Hypothalamus (tissue), 51 donors: Measurements from ENCODE around the gene PDZRN4.
A peak's percentile ranks its signal among the peaks of the same experiment; 100 is the strongest.

Source experiments
- DNase-seq, 51 donors: peaks; one replicate each; lab custom pipeline; 2025; lab: John Stamatoyannopoulos, UW

The PDZRN4 gene

DNA sequence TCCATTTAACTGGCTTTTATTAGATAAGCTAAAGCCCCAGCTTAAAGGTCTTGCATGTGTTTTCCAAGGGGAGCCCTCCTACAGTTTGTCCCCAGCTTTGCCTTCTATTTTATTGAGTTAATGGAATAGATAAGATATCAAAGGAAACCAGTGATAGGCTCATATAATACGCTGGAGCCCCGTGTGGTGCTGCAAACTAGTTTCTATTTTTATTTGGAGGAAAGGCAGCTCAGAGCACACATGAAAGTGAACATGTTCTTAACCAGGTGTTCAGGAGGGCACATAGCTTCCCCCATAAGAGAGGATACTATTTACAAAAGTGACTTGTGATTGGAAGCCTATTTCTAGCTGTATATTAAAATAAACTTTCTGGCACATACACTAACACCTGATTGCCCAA, 251.7 kb downstream of the PDZRN4 start:
- DNase-seq, result no peak

DNA sequence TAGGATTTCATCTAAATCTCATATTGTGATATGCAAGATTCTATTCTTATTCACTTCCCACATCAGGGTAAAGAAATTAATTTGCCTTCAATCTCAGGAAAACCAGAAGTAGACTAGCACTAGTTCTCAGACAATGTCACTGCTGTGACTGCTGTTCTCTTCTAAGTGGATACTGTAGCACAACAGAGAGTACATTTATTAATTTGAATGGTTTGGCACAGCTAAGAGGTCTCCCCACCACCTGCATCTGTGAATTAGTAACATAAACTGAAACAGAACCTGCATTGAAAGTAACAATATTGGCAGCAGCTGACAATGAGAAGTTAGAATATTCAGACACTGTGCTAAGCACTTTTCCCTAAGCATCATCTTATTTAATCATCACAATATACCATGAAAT, 253.1 kb downstream of the PDZRN4 start:
- no peak for DNase-seq

DNA sequence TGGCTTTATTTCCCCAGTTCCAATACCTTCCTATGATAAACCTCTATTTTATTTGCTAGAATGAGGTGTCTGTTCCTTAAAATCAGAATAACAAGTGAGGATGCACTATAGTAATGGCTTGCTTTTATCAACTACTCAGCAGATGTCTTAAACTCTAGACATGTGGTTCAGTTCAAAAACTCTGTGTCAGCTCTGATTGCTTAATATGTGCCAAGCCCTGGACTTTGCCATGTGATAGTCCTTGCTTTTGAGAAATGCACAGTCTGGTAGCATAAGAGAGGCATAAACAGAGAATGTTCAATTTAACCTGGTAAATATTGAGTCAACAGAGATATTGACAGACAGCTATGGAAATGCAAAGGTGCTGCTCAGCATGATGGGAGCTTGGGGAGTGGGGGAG, 254.8 kb downstream of the PDZRN4 start:
- DNase-seq, result no peak

DNA sequence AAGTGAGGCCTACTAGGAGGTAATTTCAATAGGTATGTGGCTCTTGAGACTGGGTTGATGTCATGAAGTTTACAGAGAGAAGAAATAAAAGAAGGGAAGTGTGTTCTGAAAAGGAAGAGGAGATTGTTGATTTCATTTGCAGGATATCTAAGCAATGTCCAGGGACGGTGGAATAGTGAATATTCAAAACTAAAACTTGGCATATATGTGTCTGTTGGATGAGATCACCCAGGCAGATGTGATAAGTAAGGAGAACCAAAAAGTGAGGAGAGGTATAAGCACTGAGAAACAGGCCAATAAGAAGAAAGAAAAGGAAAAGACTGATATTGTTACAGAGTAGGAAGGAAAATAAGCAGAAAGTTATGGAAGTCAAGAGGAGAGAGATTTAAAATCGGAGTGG, 255.6 kb downstream of the PDZRN4 start:
- DNase-seq, result no peak

DNA sequence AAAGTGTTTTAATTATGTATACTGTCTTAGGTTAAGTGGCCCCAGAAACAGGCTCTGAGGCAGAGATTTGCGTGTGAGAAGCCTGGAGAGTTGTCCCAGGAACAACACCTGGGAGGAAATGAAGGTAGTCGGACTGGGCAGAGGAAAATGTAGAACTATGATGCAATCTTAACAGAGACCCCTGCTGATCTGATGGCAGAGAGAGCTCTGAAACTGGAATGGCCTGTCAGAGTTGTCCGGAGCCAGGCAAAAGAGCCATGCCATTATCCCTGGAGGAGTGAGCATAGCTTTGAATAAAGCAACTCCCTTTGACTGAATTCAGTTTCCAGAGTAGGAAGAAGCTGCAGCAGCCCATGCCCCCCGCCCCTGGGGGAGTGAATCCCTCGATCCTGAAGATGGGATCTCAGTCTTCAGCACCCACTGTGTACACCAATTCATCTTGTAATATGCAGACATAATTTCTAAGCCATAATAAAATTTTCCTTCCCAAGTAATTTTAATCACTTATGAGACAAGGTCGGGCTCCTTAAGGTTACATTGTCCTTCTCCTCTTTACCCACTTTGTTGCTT, 264.8 kb downstream of the PDZRN4 start:
- DNase-seq, result no peak

DNA sequence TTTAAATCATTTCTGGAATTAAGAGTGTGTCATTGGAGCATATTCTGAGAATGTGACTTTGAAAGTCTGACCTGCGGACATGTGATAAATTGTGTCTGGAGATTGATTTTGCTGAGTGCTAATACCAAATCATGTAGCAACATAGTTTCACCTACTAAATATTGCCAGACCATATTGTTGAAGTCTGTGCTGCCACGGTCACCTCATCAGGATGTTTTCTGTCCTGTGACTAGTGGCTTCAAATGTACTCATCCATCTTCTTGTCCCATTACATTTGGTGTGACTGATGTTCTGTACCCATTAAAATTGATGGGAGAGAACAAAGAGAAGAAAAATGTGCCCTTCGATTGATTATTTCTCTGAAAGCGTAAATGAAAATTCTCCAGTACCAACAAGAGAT, 265.3 kb downstream of the PDZRN4 start:
- DNase-seq, result no peak

DNA sequence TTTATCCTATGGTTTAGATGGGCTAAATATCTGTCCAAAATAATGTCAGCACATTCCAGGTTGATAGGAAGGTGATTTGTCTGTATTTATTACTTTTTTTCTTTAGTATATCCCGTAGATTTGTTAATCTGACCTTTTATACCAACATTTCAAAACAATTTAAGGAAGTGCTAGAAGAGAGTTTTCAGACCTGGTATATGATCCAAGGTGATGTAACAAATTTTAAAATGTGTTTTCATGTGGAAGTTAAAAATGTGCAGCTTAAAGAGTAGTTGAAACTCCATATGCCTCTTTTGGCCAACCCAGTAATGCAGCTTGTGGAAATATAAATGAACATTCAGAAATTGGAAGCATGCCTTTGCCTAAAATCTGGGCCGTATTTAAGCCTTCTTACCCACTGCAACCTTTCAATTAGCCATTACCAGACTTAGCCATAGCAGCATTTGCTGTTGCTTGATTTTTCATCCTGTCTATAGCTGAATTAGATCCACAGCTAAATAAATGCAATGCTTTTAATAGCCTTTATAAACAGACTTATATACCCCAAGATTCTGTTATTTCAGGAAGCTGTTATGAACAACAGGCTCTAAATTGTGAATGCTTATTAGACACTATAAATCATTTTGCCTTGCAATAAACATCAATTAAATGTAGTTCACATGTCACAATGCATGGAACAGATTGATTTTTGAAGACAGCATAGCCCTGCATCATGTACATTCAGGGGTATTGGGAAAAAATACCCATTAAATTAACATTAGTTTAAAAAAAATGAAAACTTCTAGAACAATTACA, 271.2 kb downstream of the PDZRN4 start:
- DNase-seq, result no peak

DNA sequence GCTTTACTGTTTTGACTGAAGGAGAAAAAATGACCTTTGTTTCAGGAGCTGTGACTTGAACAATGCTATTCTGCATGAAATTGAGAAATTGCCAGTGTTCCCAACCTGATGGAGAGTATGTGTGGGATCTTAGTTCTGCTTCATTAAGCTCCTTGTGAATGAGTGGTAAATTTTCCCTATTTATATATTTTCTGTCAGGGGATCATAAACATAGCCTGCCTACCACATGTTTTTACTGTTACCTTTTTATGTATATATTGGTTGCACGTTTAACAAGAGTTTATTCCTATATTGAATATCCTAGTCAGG, 271.7 kb downstream of the PDZRN4 start:
- no peak for DNase-seq

DNA sequence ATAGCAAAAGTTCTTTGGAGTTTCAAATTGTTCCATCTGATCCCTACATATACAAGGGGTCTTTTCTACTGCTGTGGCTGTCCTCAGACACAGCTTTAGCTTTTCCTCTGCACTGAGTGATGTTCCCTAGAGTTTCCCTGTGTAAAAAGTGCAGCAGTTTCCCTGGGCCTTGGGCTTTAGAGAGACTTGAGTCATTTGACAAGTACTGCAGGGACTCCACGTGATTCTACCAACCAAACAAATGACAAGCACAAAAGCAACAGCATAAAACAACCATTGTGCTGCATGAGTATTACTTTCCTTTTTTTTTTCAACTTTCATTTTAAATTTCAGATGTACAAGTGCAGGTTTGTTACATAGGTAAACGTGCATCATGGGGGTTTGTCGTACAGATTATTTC, 272.8 kb downstream of the PDZRN4 start:
- DNase-seq, result peak in 1 of 51 donors; percentile 27

DNA sequence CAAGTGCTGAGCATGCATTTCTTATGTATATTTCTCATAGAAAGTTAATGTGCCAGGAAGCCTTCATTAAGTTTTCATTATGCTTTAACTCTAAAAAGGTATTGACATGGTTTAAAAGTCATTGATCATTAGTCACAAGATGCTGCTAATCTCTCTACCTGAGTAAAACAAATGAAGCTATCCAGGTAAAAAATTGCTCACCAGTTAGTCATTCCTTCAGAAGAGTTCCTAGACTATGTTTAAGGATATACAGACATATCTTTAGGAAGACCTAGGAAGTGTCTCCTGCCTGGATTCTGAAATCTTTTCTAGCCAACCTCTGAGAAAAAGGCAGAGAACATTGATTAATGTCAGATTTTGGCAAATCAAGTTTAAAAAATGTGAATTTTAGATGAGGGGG, 274.2 kb downstream of the PDZRN4 start:
- no peak for DNase-seq

DNA sequence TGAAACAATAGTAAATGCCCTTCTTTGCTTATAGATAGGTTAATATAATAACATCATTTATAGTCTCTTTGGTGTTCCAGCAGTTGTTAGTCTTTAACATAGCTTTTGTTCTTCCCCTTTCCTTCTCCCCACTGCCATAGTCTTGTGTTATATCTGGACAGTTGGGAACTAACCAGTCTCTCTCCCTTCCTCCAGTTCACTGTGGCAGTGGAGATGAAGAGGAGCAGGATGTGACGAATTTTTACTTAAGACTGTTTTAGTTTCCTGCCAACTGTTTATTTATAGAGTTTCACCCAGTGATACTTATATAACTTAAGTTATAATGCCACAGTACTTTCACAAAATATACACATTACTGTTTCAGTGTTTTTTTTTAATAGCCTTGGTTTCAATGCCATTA, 277.4 kb downstream of the PDZRN4 start:
- DNase-seq, result no peak

DNA sequence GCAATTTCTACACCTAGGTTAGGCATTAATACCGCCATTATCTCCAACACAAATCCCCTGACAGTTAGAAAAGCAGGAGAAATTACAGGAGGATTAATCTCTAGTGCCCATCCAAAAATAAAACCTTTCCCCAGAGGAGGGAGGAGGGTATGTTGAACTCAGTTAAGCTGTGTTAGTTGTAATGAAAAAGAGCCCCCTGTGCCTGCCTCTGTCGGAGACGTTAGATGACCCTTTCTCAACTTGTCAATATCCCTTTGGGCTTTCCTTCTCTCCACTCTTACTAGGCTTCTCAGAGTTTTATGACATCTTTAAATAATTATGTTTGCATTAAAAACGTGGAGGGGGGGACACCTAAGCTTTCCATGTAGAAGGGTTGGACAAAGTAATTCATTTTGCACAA, 278.2 kb downstream of the PDZRN4 start:
- no peak for DNase-seq

DNA sequence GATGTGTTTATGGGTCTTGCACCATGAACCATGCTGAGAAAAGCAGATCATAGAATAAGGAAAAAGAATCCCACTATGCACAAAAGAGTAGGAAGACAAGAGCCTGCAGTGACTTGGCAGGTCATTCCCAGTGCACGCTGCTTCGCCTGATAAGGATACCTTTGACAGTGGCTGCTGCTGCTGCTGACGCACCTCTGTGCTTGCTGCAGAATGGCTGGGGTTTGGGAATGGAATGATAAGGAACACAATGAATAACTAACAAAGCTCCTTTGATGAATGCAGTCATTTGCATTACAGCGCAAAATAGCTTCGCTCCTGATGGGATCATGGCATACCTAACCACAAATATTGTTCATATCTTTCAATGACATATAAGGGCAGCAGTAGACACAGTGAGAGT, 278.7 kb downstream of the PDZRN4 start:
- DNase-seq, result peak in 5 of 51 donors; percentile 1 to 7 (median 4)

DNA sequence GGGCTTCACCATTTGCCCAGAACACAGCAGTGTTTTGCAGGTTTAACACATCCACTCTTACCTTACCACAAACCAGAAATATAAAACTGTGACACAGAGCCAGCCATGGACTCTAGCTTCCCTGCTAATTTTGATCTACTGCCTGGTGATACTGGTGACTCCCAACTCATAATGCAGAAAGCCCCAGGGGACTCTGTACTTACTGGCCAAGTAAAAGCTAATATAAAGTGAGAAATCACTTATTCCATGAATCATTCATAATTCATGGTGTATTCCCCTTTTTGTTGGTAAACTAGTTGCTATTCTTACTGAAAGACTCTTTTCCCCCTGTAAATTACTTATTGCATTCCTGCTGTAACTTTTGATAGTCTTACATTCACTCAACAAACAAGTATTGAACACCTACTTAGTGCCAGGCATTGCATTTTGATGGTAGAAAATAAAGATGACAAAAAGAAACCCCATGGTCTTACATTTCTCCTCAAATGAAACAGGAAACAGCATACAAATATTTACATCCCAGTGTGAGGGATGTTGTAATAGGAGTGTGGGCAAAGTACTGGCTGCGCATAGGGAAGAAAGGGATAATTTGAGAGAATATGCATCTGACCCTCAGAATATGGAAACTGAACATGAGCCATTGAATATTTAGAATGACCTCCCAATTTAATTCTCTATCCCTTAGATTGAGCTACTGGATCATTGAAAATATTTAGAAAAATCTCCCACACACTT, 279.6 kb downstream of the PDZRN4 start:
- no peak for DNase-seq

DNA sequence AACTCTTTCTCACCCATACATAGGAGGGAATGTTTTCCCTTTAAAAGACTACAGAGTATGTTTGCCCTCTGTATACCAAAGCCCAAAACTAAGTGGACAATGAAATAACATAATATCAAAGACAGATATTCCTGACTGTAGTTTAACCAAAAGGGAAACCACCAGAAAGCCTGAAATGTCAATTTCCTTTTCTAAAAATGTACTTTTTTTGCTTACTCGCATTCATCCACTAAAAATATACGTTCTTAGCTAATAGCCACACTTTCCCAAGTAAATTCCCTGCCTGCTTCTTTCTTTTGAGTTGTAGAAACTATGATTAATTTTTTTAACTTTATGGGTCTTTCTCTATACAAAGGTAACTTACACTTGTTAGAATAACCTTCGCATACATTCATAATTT, 280.2 kb downstream of the PDZRN4 start:
- no peak for DNase-seq

DNA sequence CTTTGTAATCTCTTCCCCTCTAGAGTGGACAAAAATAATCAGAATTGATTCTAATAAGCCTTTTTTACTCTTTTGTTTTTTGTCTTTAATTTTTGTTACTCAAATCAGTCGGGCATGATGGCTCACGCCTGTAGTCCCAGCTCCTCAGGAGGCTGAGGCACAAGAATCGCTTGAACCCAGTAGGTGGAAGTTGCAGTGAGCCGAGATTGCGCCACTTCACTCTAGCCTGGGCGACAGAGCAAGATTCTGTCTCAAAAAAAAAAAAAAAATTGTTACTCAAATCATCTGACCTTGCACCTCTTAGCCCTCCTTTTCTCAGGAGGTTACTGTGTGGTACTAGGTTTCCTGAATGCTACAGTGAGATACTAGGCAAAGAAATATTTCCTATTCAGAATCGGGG, 280.6 kb downstream of the PDZRN4 start:
- DNase-seq, result no peak

DNA sequence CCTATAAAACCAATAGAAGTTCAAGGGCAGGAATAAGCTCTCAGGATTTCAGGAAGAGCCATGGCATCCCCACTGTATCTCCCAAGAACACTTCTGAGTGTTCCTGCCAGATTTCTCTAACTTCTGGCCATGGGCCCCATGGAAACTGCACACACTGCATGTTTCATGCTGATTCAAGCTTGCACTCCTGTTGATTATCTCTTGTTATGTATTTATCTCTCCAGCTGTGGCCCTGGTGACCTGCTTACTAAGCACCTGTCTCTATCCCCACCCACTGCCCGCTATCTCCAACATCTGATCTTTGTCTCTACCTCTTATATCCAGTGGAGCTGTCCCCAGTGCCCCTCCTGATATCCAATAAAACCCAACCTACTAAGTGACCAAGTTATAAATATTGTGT, 285.3 kb downstream of the PDZRN4 start:
- no peak for DNase-seq

DNA sequence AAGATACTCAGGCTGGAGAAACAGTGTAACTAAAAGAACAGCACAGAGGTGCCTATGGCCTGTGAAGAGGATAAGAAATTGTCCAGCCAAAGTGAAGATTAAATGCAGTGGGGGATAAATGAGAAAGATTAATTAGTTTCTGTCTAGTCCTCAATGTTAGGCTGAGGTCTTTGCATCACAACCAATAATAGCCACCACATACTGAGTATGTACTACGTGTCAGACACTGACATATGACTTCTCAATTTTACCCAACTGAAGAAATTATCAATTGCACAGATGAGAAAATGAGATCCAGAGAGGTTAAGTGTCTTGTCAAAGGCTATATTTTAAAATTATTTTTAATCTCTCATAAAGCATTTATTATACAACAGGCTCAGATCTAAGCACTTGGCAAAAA, 285.9 kb downstream of the PDZRN4 start:
- DNase-seq, result no peak

DNA sequence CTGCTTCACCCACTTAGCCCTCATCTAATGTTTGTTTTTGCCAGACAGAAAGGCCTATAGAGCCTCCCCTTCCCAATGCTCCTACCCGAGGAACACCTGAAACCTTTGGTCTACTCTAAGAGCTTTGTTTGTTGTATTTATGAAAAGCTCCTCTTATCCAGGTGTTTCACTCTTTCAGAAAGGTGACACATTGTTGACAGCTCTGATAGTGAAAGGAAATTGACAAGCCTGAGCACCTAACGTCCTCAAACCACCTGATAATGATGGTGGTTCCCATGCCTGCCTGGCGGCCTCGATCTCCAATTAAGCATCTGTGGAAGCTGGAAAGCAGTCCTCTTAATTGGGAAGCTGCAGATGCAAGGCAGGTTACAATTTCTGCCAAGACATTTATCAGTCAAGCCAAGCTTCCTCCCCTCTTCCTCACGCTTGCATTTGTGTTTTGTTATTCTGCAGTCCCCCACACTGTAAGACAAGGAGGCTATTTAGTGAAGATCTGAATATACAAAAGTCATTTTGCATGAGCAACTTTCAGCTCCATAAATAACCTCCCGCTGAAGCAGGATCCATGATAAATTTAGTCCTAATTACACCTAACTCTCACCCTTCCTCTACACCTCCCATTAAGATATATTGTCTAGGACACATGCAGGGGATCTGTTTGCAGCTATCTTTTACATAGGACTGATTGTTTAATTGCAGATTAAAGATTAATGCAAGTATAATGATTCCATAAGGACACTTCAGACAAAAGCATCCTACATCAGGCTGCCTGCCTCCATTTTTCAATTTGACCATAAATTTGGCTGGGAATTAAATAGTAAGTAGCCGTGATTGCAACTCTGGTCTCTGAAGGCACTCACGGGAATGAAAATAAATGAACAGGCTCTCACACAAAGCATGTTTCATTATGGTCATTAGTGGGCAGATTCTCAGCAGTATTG, 288.6 kb downstream of the PDZRN4 start:
- peak in 4 of 51 donors; percentile 2 to 18 (median 10) for DNase-seq

DNA sequence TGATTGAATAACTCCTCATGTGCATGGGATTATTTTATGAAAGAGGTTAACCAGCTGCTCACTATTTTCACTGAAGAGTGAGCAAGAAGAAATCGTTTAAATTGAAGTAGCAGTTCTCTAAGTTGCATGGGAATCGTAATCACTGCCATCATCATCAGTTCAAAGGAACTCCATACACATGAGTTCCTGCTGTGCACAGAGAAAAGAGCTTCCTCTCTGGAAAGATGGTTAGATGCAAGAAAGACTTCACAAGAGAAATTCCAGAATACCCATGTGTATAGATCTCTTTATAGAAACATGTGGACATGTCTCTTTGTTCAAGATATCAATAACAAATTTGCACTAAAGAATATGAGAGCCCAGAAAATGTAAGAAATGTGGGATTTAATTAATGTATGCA, 291.3 kb downstream of the PDZRN4 start:
- DNase-seq, result no peak

DNA sequence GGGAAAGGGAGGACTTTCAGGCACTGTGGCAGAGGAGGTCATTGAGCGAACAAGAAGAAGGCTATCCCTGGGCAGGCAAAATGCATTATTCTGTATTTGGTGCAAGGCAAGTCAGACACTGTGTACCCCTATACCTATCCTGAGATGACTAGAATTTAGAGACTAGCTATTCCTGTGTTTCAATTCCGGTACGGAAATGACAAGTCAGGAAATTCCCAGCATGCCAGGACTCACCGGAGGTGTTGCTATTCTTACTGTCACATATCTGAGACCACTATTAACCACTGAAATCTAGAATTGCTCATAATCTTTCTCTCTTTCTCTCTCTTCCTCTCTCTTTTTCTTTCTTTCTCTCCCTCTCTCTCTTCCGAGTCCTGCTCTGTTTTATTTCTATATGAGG, 297.1 kb downstream of the PDZRN4 start:
- DNase-seq, result no peak
